GM19099 (cell line): ENCODE data around the gene SLC26A11.
A peak's percentile ranks its signal among the peaks of the same experiment; 100 is the strongest.

ENCODE experiments used
- POLR2A ChIP-seq: IDR thresholded peaks from 3 replicates; pipeline ENCODE4 v1.6.1; 2011; ENCODE audit warnings: low read depth; ENCODE audit not compliant: insufficient read length; ENCODE audit errors: extremely low read depth

SLC26A11 gene

DNA sequence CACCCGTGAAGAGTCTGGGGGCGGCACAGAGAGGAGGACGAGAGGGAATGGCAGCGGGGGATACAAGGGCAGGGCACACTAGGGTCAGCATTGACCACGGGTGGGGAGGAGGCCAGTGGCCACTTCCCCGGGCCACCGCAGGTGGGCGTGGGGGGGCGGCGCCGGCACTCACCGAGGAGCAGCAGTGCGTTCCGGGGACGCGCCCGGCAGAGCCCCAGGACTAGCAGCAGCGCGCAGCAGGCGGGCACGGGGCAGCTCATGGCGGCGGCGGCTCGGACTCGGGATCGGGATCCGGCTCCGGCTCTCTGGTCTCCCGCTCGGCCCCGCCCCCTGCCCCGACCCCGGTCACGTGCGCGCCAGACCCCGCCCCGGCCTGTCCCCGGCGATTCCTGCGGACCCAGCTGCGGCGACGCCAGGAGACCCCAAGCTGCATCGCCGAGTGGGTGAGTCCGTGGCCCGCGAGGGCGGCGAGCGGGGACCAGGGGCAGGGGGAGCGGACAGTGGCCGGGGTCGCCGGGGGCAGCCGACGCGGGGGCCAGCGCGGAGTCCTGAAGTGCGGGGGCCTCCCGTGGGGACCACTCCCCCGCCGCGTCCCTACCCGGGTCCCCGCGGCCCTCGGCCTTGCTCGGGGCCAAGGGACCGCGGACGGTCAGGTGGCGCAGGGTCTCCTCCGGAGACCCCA lies at the start of gene SLC26A11, which contains the start of gene SGSH:
SLC26A11 (plus strand) TSS at position 374 of the 682 bp plus-strand sequence. CDS start 1,134 bp downstream, outside the sequence.
SGSH (minus strand) TSS at position 280 of the 682 bp plus-strand sequence; CDS start at position 260, 20 bp downstream.
- peak; percentile 30 for TF ChIP-seq POLR2A

DNA sequence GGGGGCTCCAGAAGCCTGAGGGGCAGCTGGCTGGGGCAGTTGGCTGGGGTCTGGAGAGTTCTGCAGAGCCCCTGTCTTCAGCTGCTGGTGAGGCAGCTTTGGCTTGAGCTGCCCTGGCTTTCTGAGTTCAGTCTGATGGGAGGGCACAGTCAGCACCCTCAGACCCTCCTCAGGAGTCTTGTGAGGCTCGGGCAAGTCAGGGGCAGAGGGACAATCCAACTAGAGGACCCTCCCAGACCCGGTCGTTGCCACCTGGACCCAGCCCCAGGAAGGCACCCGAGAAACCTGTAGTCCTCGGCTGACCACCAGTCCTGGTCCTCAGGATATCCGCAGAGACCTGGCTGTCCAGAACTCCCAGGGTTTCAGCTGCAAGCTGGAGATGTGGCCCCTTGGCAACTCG lies 48.5 kb upstream of the SLC26A11 start:
- no peak for TF ChIP-seq POLR2A

DNA sequence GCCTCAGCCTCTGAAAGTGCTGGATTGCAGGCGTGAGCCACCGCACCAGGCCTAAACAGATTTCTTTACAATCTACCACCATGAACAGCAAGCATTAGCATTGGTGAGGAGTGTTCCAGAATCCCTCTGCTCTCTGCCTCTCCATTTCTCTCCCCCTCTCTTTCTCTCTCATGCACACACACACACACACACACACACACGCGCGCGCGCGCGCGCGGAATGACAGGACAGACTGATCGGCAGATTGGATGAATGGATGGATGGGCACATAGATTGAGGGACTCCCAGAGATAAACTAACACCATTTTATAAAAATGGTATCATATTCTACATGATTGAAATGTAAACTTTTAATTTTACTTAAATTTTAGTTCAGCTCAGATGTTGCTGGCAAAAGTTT lies 47.1 kb upstream of the SLC26A11 start:
- TF ChIP-seq POLR2A: no peak

DNA sequence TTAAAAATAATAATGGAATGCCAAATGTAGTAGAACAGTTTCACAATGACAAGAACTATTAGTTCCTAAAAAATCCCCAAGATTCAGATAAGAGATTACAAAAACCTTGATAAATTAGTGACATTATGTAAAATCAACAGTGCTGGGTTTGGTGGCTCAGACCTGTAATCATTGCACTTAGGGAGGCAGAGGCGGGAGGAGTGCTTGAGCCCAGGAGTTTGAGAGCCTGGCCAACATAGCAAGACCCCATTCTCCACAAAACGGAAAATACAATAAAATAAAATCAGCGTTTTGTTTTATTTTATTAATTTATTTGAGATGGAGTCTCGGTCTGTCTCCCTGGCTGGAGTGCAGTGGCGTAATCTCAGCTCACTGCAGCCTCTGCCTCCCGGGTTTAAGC lies 46.3 kb upstream of the SLC26A11 start:
- TF ChIP-seq POLR2A: no peak

DNA sequence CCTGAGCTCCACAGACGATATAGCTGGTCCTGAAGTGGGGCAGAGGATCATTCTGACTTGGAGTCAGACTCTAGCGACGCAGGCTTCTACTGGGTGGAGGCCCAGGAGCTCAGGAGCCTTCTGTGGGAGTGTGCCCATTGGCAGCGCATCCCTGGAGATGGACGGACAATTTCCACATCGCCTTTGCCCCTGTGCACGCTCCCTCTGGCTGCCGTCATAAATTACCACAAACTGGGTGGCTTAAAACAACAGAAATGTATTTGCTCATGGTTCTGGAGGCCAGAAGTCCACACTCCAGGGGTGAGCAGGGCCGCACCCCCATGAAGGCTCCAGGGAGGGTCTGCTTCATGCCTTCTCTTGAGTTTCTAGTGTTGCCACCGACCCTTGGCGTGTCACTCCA lies 43.5 kb upstream of the SLC26A11 start:
- TF ChIP-seq POLR2A: no peak

DNA sequence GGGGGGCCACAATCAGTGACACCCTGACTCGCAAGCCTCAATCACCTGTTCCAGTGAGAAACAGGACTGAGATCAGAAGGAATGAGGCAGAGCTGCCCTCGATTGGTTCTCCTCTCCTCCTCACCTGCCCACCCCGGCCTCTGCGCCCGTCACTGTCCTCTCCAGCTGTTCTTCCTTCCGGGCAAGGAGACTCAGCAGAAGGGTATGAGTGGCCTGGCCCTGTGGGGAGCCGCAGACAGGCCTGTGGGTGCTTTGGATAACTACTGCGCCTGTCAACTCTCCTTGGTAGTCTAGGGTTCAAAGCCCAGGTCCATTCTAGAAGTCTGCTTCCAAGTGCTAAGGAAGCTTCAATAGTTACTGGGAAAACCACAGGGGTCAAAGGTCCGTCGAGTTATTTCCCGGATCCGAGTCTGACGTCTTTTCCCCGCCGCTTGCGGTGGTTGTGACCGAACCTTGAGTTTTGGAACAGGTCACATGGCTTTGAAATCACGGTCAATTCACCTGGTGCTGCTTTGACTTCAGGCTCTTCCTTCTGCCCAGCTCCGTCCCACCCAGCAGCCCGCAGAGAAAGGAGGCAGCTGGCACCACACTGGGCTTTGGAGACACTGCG lies 42.1 kb upstream of the SLC26A11 start:
- TF ChIP-seq POLR2A: no peak

DNA sequence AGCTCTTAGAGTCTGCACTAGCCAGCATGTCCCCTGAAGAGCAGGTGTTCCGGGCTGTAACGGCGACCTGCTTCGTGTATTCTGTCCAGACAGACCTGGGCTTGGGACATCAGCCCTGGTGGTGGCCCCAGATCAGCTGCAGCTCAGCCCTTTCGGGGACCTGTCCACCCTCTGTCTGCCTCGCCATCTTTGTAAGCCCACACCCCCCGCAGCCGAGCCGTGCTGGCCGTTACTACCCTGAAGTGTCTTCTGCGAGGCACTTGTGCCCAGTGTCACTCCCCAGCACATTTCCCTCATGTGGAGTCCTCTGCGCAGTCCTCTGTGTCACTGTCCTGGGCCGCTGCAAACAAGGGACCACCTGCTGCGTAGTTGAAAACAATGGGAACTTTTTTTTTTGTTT lies 40.0 kb upstream of the SLC26A11 start:
- TF ChIP-seq POLR2A: no peak

DNA sequence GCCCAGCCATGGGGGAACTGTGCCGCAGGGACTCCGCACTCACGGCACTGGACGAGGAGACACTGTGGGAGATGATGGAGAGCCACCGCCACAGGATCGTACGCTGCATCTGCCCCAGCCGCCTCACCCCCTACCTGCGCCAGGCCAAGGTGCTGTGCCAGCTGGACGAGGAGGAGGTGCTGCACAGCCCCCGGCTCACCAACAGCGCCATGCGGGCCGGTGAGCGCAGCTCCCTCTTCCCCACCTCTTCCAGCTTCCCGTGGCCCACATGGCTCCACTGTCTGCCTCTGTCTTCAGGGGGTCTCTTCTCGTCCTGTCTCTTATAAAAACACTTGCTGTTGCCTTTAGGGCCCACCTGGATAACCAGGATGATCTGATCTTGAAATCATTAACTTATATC lies 38.8 kb upstream of the SLC26A11 start:
- no peak for TF ChIP-seq POLR2A

DNA sequence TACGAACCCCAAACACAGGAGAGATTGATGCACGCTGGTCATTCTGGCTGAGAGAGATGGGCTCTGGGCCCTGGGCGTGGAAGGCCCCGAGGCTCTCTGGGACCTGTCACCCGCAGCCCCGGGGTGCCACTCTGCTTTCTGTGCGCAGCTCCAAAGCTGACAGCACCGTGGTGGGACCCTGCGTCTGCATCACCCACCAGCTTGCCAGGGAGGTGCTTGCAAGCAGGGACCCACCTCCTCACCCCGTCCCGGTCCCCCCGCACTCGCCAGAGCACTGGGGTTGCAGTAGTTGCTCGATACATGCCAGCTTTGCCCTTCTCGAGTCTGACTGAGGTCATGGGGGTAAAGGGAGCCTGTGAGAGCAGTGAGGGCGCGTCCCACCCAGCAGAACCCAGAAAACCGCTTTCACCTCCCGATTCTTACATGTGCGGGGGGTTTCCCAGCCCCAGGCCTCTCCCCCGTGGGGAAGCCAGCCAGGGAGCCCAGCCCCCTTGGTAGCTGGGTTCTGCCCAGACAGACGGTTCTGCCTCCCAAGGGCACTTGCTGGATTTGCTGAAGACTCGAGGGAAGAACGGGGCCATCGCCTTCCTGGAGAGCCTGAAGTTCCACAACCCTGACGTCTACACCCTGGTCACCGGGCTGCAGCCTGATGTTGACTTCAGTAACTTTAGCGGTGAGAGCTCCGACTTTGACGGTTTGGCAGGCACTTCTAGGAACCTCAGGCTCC lies 37.9 kb upstream of the SLC26A11 start:
- TF ChIP-seq POLR2A: no peak

DNA sequence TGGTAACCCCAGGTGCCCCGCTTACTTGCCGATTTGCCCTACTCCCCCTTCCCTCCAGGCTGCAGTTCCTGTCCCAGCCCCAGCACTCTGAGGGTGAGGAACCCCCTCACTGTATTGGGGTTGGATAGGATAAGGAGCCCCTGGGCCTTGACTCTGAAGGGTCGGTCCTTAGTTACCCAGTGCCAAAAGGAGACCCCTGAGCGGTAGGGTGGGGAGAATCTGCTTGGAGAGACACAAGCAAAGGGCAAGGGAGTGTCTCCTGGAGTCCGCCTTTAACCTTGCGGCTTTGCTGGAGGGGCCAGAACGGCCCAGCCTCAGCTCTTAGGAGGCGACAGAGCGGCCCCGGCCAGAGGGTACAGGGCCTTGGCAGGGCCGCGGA lies 37.4 kb upstream of the SLC26A11 start:
- TF ChIP-seq POLR2A: no peak

DNA sequence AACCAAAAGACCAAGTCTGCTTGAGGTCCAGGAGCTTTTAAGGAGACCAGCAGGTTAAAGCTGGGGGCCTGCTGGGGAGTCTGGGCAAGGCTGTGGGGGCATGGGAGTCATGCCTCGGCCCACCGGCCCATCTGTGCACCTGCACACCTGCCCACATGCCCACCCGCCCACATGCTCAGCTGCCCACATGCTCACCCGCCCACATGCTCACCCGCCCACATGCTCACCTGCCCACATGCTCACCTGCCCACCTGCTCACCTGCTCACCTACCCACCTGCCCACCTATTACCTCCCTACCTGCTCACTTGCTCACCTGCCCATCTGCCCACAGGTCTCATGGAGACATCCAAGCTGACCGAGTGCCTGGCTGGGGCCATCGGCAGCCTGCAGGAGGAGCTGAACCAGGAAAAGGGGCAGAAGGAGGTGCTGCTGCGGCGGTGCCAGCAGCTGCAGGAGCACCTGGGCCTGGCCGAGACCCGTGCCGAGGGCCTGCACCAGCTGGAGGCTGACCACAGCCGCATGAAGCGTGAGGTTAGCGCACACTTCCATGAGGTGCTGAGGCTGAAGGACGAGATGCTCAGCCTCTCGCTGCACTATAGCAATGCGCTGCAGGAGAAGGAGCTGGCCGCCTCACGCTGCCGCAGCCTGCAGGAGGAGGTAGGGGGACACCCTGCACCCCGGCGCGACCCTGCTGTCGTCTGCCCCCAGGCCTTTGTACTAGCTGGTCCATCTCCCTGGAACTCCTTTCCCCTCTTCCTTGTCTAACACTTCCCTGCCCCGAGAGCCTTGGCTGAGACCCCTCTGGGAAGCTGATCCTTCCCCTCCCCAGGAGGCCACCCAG lies 36.4 kb upstream of the SLC26A11 start:
- TF ChIP-seq POLR2A: no peak

DNA sequence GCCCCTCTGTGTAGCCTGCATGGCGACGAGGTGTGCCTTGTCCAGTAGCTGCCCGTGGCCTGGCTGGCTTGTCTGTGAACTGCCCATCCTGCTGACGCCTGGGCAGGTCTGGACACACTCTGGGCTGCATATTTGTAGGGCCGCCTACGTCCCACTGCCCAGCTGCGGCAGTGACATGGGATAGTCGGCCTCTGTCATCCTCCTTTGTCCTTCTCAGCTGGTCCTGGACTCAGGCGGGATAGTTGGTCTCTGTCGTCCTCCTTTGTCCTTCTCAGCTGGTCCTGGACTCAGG lies 35.9 kb upstream of the SLC26A11 start:
- TF ChIP-seq POLR2A: no peak

DNA sequence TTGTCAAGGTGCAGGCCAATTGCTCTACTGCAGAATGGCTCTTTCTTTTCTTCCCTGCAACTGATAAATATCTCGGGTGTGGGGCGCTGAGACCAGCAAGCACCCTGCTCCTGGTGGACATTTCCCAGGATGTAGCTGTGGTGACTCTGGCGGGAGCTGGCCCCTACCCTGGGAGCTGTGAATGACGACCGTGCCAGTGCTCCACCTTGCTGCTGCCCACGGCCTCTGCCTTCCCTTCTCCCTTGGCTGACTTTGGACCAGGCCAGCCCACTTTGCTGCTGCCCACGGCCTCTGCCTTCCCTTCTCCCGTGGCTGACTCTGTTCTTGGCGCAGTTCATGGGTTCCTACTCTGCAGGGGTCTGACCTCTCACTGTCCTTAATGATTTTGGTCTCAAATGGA lies 34.3 kb upstream of the SLC26A11 start:
- TF ChIP-seq POLR2A: no peak

DNA sequence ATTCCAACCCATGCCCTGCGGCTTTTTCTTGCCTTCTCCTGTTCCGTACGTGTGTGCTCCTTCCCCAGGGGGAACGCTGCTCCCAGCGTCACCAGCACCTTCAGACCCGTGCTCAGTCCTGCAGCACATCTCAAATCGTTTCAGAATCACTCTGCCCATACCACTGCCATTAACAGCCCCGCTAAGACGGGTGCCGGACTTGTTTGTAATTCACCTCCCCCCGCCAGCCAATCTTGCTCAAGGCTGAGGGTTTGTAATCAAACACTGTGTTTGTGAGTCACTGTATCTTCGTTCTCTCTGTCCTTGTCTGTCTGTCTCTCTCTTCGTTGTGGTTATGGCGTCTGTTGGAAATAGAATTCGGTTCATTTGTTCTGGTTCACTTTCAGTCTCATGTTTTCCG lies 33.1 kb upstream of the SLC26A11 start:
- TF ChIP-seq POLR2A: no peak

DNA sequence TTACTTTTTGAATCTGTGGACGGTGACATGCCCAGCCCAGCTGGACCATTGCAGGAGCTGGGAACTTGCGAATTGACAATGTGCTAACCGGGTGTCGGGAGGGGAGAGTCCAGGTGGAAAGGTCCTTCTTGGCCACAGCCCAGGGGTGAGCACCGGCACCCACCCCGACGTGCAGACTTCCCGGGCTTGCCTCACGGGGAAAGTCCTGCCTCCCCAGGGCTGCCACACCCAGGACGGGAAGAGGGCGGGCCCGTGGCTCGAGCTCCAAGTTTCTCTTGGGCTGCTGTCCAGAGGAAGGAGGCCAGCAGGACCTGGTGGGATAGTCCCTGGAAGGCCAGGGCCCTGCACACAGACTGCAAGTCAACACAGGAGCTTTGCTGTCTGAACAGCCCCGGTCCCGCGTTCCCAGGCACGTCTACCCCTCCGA lies 32.7 kb upstream of the SLC26A11 start:
- no peak for TF ChIP-seq POLR2A
